Panc1 (cell line): Measurements from ENCODE around the gene DEPDC5. TPM values are rescaled to one million over a fixed set of nuclear protein-coding genes. Genes with fewer than 3 reads are reported as not detected.

Experiments used
- ATAC-seq: fragments of 200-7000 bp; cut with Tn5 transposase; 2 replicates; pipeline ENCODE4 v1.9.1; 2020; ENCODE audit warnings: mild to moderate bottlenecking, moderate library complexity
- BruUV-seq: library from RNA; stranded (reverse); fragments of 400-500 nt; replicated peaks from 2 replicates; lab custom pipeline; 2021; lab: Mats Ljungman, UMichigan
- CTCF ChIA-PET: fragments of 300-600 bp; sonication (Branson Sonifier 250); formaldehyde crosslinking; loops from one replicate; lab custom pipeline; 2022; ENCODE audit warnings: antibody characterized with exemption; lab: Charles Lee
- POLR2A ChIA-PET: fragments of 300-600 bp; sonication (Branson Sonifier 250); formaldehyde crosslinking; loops from one replicate; lab custom pipeline; 2022; ENCODE audit warnings: antibody characterized with exemption; lab: Charles Lee
- DNase-seq: peaks from one replicate; pipeline ENCODE4 v3.0.0-alpha.2; 2010; ENCODE audit warnings: low read depth, low spot score
- H3K27ac ChIP-seq: 2 replicates; pipeline ENCODE4 v1.5.1; 2011; ENCODE audit warnings: mild to moderate bottlenecking, low read length, inconsistent platforms
- H3K27me3 ChIP-seq: fragments of 200-500 bp; sonication (Bioruptor generic); 2 replicates; pipeline ENCODE4 v1.6.0; 2014; ENCODE audit warnings: low read length, inconsistent platforms; ENCODE audit not compliant: control insufficient read depth, insufficient read depth
- H3K36me3 ChIP-seq: fragments of 200-500 bp; sonication (Bioruptor generic); 2 replicates; pipeline ENCODE4 v1.5.1; 2014; ENCODE audit warnings: inconsistent platforms, mild to moderate bottlenecking, low read length, moderate library complexity; ENCODE audit not compliant: control insufficient read depth, insufficient read depth
- H3K4me1 ChIP-seq: 2 replicates; pipeline ENCODE4 v1.5.1; 2011; ENCODE audit warnings: inconsistent platforms, mild to moderate bottlenecking, low read length, moderate library complexity; ENCODE audit not compliant: control insufficient read depth, insufficient read depth
- H3K4me3 ChIP-seq, 2 experiments: 2 replicates each; pipeline ENCODE4 v1.5.1; 2011 to 2012; ENCODE audit warnings: low read depth in 2 of 2, low read length in 2 of 2, mild to moderate bottlenecking in 2 of 2, inconsistent platforms in 1 of 2, moderate library complexity in 1 of 2
- H3K9me3 ChIP-seq: fragments of 200-500 bp; sonication (Bioruptor generic); 2 replicates; pipeline ENCODE4 v1.5.1; 2014; ENCODE audit warnings: low read depth, mild to moderate bottlenecking, inconsistent platforms, low read length, moderate library complexity; ENCODE audit not compliant: control insufficient read depth, insufficient read depth
- CTCF ChIP-seq: fragments of 450-650 bp; IDR thresholded peaks from 2 replicates; pipeline ENCODE4 v1.5.1; 2017; ENCODE audit warnings: mild to moderate bottlenecking
- POLR2AphosphoS5 ChIP-seq: IDR thresholded peaks from 2 replicates; pipeline ENCODE4 v1.6.1; 2012; ENCODE audit warnings: mild to moderate bottlenecking, low read depth, low read length, moderate library complexity
- REST ChIP-seq, 2 experiments: IDR thresholded peaks; 2 replicates each; pipeline ENCODE4 v1.6.1; 2011 to 2012; ENCODE audit warnings: low read depth in 2 of 2, control low read depth in 1 of 2, low read length in 1 of 2, mild to moderate bottlenecking in 1 of 2, moderate library complexity in 1 of 2; ENCODE audit not compliant: insufficient read depth in 1 of 2
- SIN3A ChIP-seq: IDR thresholded peaks from 2 replicates; pipeline ENCODE4 v1.6.1; 2012; ENCODE audit warnings: low read depth, mild to moderate bottlenecking, low read length, moderate library complexity, borderline replicate concordance; ENCODE audit not compliant: insufficient read depth
- TCF7L2 ChIP-seq: IDR thresholded peaks from 2 replicates; pipeline ENCODE4 v1.6.1; 2011; ENCODE audit warnings: mild to moderate bottlenecking, low read depth, low read length, inconsistent platforms
- in situ Hi-C: cut with HindIII; loops from 2 replicates; pipeline ENCODE4 v1.10.0; 2016; ENCODE audit warnings: low sequenced_read_pairs, low pct_unique_long_range_greater_than_20kb
- intact Hi-C: fragments of 100-400 bp; cut with micrococcal nuclease; formaldehyde crosslinking; loops from one replicate; pipeline ENCODE4 v1.10.0; 2022; ENCODE audit not compliant: unreplicated experiment
- total RNA-seq: library from RNA; stranded (reverse); gene quantifications from one replicate; pipeline ENCODE4 v1.2.1, GENCODE V29; 2021; ENCODE audit not compliant: unreplicated experiment

Gene DEPDC5
- total RNA-seq, 1 experiment from 2014 or later: 20.2 TPM

GRCh38 chr22:31929167-31929930, 175.5 kb downstream of the DEPDC5 start:
- DNase-seq: no peak
- Histone ChIP-seq H3K4me3 (no peak overlapping the region), H3K4me1 (no peaks in the 10 kb centered on the region), H3K9me3 (no peaks in the 10 kb centered on the region), H3K36me3 (no peaks in the 10 kb centered on the region), H3K27ac (no peak overlapping the region), H3K27me3 (no peaks in the 10 kb centered on the region; the same call in 1 of the 2 replicates)
- BruUV-seq: no TSS peak
- CTCF ChIA-PET: no interaction called here
- in situ Hi-C loops: no loop called here
- intact Hi-C loops: no loop called here
- TF ChIP-seq TCF7L2 (no peak), POLR2AphosphoS5 (no peak), REST (IDR thresholded peaks at IDR 0.05; ENCODE audit: insufficient read depth in 1 of 2, low read depth in 2 of 2, low read length in 1 of 2) (no peak), CTCF (no peak), SIN3A (no peak)
- no peak for ATAC-seq
- POLR2A ChIA-PET: no interaction called here

GRCh38 chr22:31932863-31933262, 179.0 kb downstream of the DEPDC5 start:
- CTCF ChIA-PET: no interaction called here

More at GRCh38 chr22:31932863-31933262, 179.0 kb downstream of the DEPDC5 start:
- TF ChIP-seq TCF7L2: no peak
- TF ChIP-seq CTCF: no peak
- no peak for TF ChIP-seq POLR2AphosphoS5
- TF ChIP-seq SIN3A: no peak
- no peak for TF ChIP-seq REST (IDR thresholded peaks at IDR 0.05; ENCODE audit: insufficient read depth in 1 of 2, low read depth in 2 of 2, low read length in 1 of 2)
- no peaks in the 10 kb centered on the region for H3K4me1 ChIP-seq
- DNase-seq: no peak
- no TSS peak for BruUV-seq
- intact Hi-C loops (no loop called here), in situ Hi-C loops (no loop called here)
- POLR2A ChIA-PET: no interaction called here
- no peak overlapping the region for H3K4me3 ChIP-seq
- no peaks in the 10 kb centered on the region for H3K36me3 ChIP-seq
- no peak for ATAC-seq
- H3K27ac ChIP-seq: no peak overlapping the region
- no peaks in the 10 kb centered on the region for H3K9me3 ChIP-seq
- no peaks in the 10 kb centered on the region; the same call in 1 of the 2 replicates for H3K27me3 ChIP-seq
